HL-60 (cell line): ENCODE measurements around the gene HAGHL.

Experiments
- DNase-seq, 2 experiments: peaks; one replicate each; pipeline ENCODE4 v3.0.0-alpha.2; 2010 to 2020; ENCODE audit warnings: low read depth in 1 of 2, low spot score in 1 of 2
- H3K27ac ChIP-seq: fragments of 250-450 bp; sonication (Bioruptor Pico); replicated peaks from 2 replicates; pipeline ENCODE4 v1.5.1; 2020; ENCODE audit warnings: mild to moderate bottlenecking, moderate library complexity
- H3K27me3 ChIP-seq: fragments of 250-450 bp; sonication (Bioruptor Pico); 2 replicates; pipeline ENCODE4 v1.5.1; 2021; ENCODE audit warnings: mild to moderate bottlenecking, moderate library complexity; ENCODE audit not compliant: insufficient read depth, poor library complexity, severe bottlenecking
- H3K4me3 ChIP-seq: replicated peaks from 2 replicates; pipeline ENCODE4 v1.5.1; 2011; ENCODE audit warnings: mild to moderate bottlenecking, control low read depth, low read length; ENCODE audit not compliant: insufficient read depth
- GABPA ChIP-seq: IDR thresholded peaks from 2 replicates; pipeline ENCODE4 v1.6.1; 2012; ENCODE audit warnings: low read depth
- POLR2AphosphoS5 ChIP-seq: IDR thresholded peaks from 2 replicates; pipeline ENCODE4 v1.6.1; 2012; ENCODE audit warnings: low read depth
- REST ChIP-seq: IDR thresholded peaks from 2 replicates; pipeline ENCODE4 v1.6.1; 2012; ENCODE audit warnings: low read depth; ENCODE audit not compliant: insufficient replicate concordance
- SPI1 ChIP-seq: IDR thresholded peaks from 2 replicates; pipeline ENCODE4 v1.6.1; 2012; ENCODE audit warnings: low read depth, mild to moderate bottlenecking, borderline replicate concordance
- TF ChIP-seq, protein P1 (sequence below): IDR thresholded peaks from one replicate; pipeline ENCODE4 v1.5.1; 2011; ENCODE audit warnings: low read length, control low read depth, inconsistent platforms; ENCODE audit not compliant: insufficient read depth

Gene HAGHL

DNA sequence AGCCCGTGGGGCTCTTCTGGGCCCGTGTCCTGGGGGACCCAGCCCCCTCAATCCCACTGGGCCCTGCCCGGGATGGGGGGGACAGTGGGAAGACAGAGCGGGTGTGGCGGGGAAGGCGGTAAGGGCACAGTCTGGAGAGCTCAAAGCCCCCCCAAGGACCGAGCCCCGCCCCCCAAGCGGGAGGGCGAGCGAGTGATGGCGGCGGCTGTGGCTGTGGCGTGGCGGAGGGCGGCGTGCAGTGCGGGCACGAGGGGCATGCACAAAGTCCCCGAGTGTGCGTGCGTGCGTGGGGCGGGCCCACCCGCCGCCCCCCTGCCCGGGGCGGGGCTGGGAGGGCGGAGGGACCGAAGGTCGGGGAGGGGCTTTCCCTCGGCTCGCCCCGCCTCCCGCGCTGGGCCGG, 33.1 kb upstream of the HAGHL start:
- TF ChIP-seq, protein P1, sequence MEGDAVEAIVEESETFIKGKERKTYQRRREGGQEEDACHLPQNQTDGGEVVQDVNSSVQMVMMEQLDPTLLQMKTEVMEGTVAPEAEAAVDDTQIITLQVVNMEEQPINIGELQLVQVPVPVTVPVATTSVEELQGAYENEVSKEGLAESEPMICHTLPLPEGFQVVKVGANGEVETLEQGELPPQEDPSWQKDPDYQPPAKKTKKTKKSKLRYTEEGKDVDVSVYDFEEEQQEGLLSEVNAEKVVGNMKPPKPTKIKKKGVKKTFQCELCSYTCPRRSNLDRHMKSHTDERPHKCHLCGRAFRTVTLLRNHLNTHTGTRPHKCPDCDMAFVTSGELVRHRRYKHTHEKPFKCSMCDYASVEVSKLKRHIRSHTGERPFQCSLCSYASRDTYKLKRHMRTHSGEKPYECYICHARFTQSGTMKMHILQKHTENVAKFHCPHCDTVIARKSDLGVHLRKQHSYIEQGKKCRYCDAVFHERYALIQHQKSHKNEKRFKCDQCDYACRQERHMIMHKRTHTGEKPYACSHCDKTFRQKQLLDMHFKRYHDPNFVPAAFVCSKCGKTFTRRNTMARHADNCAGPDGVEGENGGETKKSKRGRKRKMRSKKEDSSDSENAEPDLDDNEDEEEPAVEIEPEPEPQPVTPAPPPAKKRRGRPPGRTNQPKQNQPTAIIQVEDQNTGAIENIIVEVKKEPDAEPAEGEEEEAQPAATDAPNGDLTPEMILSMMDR = no peak
- TF ChIP-seq REST (no peak), GABPA (no peak), POLR2AphosphoS5 (no peak; the same call in 1 of the 2 replicates), SPI1 (no peak)
- no peak overlapping the region for H3K4me3 ChIP-seq
- no peak for DNase-seq
- H3K27me3 ChIP-seq = peaks cover 36% of the 10 kb centered on the region
- no peak overlapping the region for H3K27ac ChIP-seq

GRCh38 chr16:694187-694862, 32.6 kb upstream of the HAGHL start:
- no peak for TF ChIP-seq SPI1
- TF ChIP-seq, protein P1 = no peak
- TF ChIP-seq GABPA = no peak
- TF ChIP-seq POLR2AphosphoS5 = no peak
- TF ChIP-seq REST = no peak
- Histone ChIP-seq H3K4me3 (no peak overlapping the region), H3K27me3 (peaks cover 41% of the 10 kb centered on the region), H3K27ac (no peak overlapping the region)
- DNase-seq = no peak

DNA sequence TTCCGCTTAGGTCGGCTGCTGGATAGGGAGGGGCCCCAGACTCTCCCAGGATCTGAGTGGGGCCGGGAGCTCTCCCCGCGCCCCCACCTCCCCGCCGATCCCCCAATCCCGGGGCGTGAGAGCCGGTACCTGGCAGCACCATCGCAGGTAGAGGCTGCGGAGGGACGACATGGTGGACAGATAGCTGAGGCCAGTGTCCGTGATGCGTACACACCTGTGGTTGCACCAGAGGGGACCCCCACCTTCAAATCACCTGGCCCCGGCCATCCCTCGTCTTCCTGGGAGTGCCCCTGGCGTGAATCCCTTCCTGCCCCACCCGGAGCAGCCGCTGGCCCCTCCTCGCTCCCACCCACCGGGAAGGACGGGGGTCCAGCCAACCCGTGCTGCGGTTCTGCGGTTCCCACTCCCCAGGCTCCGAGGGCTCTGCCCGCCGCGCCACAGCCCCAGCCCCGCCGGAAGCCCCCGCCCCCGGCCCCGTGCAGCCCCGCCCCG, 32.0 kb upstream of the HAGHL start:
- Histone ChIP-seq H3K27ac (no peak overlapping the region), H3K27me3 (peaks cover 43% of the 10 kb centered on the region), H3K4me3 (no peak overlapping the region)
- TF ChIP-seq REST = no peak
- TF ChIP-seq POLR2AphosphoS5 = no peak
- TF ChIP-seq, protein P1 = no peak
- TF ChIP-seq SPI1 = no peak
- TF ChIP-seq GABPA = no peak
- no peak for DNase-seq
